Measurements from ENCODE around the gene SBF1. TPM values are rescaled to one million over a fixed set of nuclear protein-coding genes. Genes with fewer than 3 reads are reported as not detected.

SBF1 gene
- total and polyA plus RNA-seq, 2 of the 13 experiments (the other 11 are each of a cell fraction or from before 2014, with no cell fraction given) = 31.7 to 40.9 TPM

DNA sequence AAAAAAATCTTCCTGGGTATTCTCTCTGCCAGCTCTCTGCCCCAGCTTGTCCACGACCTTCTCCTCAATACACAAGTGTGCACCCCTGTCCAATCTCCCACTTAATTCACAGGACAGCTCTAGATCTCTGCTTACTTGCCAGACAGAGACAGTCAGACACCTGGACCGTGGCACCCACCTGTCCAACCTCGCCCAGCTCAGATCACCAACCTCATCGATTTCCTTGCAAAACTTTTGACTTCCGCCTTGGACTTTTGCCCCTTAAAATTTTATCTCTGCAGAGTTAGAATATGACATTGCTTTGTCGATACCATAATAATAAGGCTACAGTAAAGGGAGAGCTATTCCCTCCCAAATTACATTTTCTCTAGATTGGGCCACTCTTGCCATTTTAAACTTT lies 22.3 kb upstream of the SBF1 start:
- CTCF ChIA-PET (ENCODE audit: low intra/inter-chr PET ratio, low total read pairs) = interaction anchor here (1.1 kb wide), 1 partner anchor 246 kb away, joined by 3 read pairs; the partner anchor contains the start of gene HDAC10
- FAIRE-seq (no peak), DNase-seq (ENCODE audit: low spot score) (no peak), ATAC-seq (no peak)
- intact Hi-C loops (cut with micrococcal nuclease; ENCODE audit: unreplicated experiment) (loop anchor here (5.0 kb wide), 1 partner anchor 255 kb away; no protein-coding TSS in a partner anchor), in situ Hi-C loops (cut with HindIII; ENCODE audit: extremely low pct_ligation_motif_present, low pct_unique_long_range_greater_than_20kb) (no loop called here)
- Histone ChIP-seq H3K36me3 (replicated peaks in 1 of 2; ENCODE audit: control insufficient read depth in 1 of 2, insufficient read depth in 2 of 2, low read length in 2 of 2) (no peaks in the 10 kb centered on the region), H3K27ac (ENCODE audit: extremely low read length, insufficient read depth, low read length) (no peak overlapping the region), H2AFZ (ENCODE audit: low read length) (no peak overlapping the region), H3K27me3 (ENCODE audit: control insufficient read depth in 1 of 2, insufficient read depth in 2 of 2, low read length in 2 of 2) (no peaks in the 10 kb centered on the region), H3K9ac (ENCODE audit: insufficient read depth, low read depth, low read length) (no peak overlapping the region), H3K4me1 (ENCODE audit: insufficient read depth, low read length) (peaks cover 32% of the 10 kb centered on the region), H3K4me3 (replicated peaks in 1 of 3; ENCODE audit: insufficient read depth in 1 of 3, low read depth in 2 of 3, low read length in 3 of 3) (no peak overlapping the region), H3K4me2 (ENCODE audit: low read depth, low read length) (no peak overlapping the region), H3K79me2 (ENCODE audit: insufficient read depth, low read length) (no peaks in the 10 kb centered on the region), H3K9me3 (ENCODE audit: low read length) (no peaks in the 10 kb centered on the region), H4K20me1 (ENCODE audit: insufficient read depth, low read length) (no peaks in the 10 kb centered on the region)
- WGBS (ENCODE audit: low lambda C conversion rate) = 50% methylated on average over 6 of the region's 6 CpGs
- no TSS peak for BruUV-seq (replicated peaks)
- TF ChIP-seq MED1 (CRISPR knock-in tag; IDR thresholded peaks at IDR 0.05) (no peak), ZFP1 (CRISPR knock-in tag; IDR thresholded peaks at IDR 0.05) (no peak), EEA1 (CRISPR knock-in tag; IDR thresholded peaks at IDR 0.05; ENCODE audit: borderline replicate concordance) (no peak), SYNCRIP (IDR thresholded peaks at IDR 0.05; ENCODE audit: insufficient read depth, low read depth, low read length) (no peak), TOPORS (CRISPR knock-in tag; IDR thresholded peaks at IDR 0.05) (no peak), ZNF674 (CRISPR knock-in tag; IDR thresholded peaks at IDR 0.05; ENCODE audit: low read depth) (no peak), HES4 (CRISPR knock-in tag; IDR thresholded peaks at IDR 0.05; ENCODE audit: borderline replicate concordance) (no peak)
- TF ChIP-seq, protein P1, sequence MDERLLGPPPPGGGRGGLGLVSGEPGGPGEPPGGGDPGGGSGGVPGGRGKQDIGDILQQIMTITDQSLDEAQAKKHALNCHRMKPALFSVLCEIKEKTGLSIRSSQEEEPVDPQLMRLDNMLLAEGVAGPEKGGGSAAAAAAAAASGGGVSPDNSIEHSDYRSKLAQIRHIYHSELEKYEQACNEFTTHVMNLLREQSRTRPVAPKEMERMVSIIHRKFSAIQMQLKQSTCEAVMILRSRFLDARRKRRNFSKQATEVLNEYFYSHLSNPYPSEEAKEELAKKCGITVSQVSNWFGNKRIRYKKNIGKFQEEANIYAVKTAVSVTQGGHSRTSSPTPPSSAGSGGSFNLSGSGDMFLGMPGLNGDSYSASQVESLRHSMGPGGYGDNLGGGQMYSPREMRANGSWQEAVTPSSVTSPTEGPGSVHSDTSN (CRISPR knock-in tag; IDR thresholded peaks at IDR 0.05) = no peak
- TF ChIP-seq, protein P2, sequence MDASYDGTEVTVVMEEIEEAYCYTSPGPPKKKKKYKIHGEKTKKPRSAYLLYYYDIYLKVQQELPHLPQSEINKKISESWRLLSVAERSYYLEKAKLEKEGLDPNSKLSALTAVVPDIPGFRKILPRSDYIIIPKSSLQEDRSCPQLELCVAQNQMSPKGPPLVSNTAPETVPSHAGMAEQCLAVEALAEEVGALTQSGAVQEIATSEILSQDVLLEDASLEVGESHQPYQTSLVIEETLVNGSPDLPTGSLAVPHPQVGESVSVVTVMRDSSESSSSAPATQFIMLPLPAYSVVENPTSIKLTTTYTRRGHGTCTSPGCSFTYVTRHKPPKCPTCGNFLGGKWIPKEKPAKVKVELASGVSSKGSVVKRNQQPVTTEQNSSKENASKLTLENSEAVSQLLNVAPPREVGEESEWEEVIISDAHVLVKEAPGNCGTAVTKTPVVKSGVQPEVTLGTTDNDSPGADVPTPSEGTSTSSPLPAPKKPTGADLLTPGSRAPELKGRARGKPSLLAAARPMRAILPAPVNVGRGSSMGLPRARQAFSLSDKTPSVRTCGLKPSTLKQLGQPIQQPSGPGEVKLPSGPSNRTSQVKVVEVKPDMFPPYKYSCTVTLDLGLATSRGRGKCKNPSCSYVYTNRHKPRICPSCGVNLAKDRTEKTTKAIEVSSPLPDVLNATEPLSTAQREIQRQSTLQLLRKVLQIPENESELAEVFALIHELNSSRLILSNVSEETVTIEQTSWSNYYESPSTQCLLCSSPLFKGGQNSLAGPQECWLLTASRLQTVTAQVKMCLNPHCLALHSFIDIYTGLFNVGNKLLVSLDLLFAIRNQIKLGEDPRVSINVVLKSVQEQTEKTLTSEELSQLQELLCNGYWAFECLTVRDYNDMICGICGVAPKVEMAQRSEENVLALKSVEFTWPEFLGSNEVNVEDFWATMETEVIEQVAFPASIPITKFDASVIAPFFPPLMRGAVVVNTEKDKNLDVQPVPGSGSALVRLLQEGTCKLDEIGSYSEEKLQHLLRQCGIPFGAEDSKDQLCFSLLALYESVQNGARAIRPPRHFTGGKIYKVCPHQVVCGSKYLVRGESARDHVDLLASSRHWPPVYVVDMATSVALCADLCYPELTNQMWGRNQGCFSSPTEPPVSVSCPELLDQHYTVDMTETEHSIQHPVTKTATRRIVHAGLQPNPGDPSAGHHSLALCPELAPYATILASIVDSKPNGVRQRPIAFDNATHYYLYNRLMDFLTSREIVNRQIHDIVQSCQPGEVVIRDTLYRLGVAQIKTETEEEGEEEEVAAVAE (CRISPR knock-in tag; IDR thresholded peaks at IDR 0.05; ENCODE audit: borderline replicate concordance) = no peak
- TF ChIP-seq, protein P3, sequence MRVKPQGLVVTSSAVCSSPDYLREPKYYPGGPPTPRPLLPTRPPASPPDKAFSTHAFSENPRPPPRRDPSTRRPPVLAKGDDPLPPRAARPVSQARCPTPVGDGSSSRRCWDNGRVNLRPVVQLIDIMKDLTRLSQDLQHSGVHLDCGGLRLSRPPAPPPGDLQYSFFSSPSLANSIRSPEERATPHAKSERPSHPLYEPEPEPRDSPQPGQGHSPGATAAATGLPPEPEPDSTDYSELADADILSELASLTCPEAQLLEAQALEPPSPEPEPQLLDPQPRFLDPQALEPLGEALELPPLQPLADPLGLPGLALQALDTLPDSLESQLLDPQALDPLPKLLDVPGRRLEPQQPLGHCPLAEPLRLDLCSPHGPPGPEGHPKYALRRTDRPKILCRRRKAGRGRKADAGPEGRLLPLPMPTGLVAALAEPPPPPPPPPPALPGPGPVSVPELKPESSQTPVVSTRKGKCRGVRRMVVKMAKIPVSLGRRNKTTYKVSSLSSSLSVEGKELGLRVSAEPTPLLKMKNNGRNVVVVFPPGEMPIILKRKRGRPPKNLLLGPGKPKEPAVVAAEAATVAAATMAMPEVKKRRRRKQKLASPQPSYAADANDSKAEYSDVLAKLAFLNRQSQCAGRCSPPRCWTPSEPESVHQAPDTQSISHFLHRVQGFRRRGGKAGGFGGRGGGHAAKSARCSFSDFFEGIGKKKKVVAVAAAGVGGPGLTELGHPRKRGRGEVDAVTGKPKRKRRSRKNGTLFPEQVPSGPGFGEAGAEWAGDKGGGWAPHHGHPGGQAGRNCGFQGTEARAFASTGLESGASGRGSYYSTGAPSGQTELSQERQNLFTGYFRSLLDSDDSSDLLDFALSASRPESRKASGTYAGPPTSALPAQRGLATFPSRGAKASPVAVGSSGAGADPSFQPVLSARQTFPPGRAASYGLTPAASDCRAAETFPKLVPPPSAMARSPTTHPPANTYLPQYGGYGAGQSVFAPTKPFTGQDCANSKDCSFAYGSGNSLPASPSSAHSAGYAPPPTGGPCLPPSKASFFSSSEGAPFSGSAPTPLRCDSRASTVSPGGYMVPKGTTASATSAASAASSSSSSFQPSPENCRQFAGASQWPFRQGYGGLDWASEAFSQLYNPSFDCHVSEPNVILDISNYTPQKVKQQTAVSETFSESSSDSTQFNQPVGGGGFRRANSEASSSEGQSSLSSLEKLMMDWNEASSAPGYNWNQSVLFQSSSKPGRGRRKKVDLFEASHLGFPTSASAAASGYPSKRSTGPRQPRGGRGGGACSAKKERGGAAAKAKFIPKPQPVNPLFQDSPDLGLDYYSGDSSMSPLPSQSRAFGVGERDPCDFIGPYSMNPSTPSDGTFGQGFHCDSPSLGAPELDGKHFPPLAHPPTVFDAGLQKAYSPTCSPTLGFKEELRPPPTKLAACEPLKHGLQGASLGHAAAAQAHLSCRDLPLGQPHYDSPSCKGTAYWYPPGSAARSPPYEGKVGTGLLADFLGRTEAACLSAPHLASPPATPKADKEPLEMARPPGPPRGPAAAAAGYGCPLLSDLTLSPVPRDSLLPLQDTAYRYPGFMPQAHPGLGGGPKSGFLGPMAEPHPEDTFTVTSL (CRISPR knock-in tag; IDR thresholded peaks at IDR 0.05; ENCODE audit: borderline replicate concordance) = no peak
- POLR2A ChIA-PET = interaction anchor here (0.9 to 3.3 kb wide), 3 partner anchors 11 to 32 kb away, joined by 3 to 15 read pairs (median 12); partner anchors contain the start of genes LMF2, NCAPH2, SCO2 and TYMP

All from HepG2 (cell line).